IMR-90 (cell line): Measurements from ENCODE around the gene SUGCT. TPM values are rescaled to one million over a fixed set of nuclear protein-coding genes. Genes with fewer than 3 reads are reported as not detected.
A peak's percentile ranks its signal among the peaks of the same experiment; 100 is the strongest.

Experiments
- ATAC-seq: fragments of 200-7000 bp; cut with Tn5 transposase; 2 replicates; pipeline ENCODE4 v1.9.1; 2020; ENCODE audit warnings: low read depth, mild to moderate bottlenecking, moderate library complexity
- BruUV-seq: library from RNA; stranded (reverse); fragments of 400-500 nt; replicated peaks from 2 replicates; lab custom pipeline; 2021; lab: Mats Ljungman, UMichigan
- CTCF ChIA-PET: fragments of 300-600 bp; formaldehyde crosslinking; extraction: SDS; loops from one replicate; lab custom pipeline; 2021; ENCODE audit warnings: antibody characterized with exemption; lab: Yijun Ruan, JAX
- POLR2A ChIA-PET: fragments of 300-600 bp; sonication (Branson Sonifier 250); formaldehyde crosslinking; loops from one replicate; lab custom pipeline; 2022; ENCODE audit warnings: antibody characterized with exemption; ENCODE audit not compliant: unreplicated experiment; lab: Charles Lee
- DNase-seq: peaks from one replicate; pipeline ENCODE4 v3.0.0; 2013
- H2AFZ ChIP-seq: replicated peaks from 2 replicates; pipeline ENCODE3; 2013; ENCODE audit warnings: low read length, mild to moderate bottlenecking; ENCODE audit not compliant: poor library complexity
- H2AK5ac ChIP-seq: 2 replicates; pipeline ENCODE4 v1.6.1; 2013; ENCODE audit warnings: low read depth, low read length, inconsistent platforms
- H2AK9ac ChIP-seq: replicated peaks from 2 replicates; pipeline ENCODE3; 2013; ENCODE audit warnings: mild to moderate bottlenecking, low read depth, low read length, moderate library complexity; ENCODE audit not compliant: poor library complexity
- H2BK120ac ChIP-seq: 2 replicates; pipeline ENCODE4 v1.6.1; 2013; ENCODE audit warnings: low read depth, low read length, inconsistent platforms
- H2BK15ac ChIP-seq: 3 replicates; pipeline ENCODE4 v1.6.1; 2013; ENCODE audit warnings: low read depth, low read length, inconsistent platforms
- H2BK20ac ChIP-seq: 2 replicates; pipeline ENCODE4 v1.6.1; 2013; ENCODE audit warnings: low read depth, mild to moderate bottlenecking, inconsistent platforms, low read length, moderate library complexity
- H2BK5ac ChIP-seq: 2 replicates; pipeline ENCODE4 v1.6.1; 2013; ENCODE audit warnings: mild to moderate bottlenecking, low read depth, low read length, inconsistent platforms; ENCODE audit not compliant: poor library complexity, severe bottlenecking
- H3K14ac ChIP-seq: replicated peaks from 2 replicates; pipeline ENCODE4 v1.6.1; 2013; ENCODE audit warnings: low read depth, low read length, inconsistent platforms
- H3K18ac ChIP-seq: 2 replicates; pipeline ENCODE4 v1.6.1; 2013; ENCODE audit warnings: low read depth, low read length, control low read depth
- H3K23ac ChIP-seq: 2 replicates; pipeline ENCODE4 v1.6.1; 2013; ENCODE audit warnings: low read depth, low read length, inconsistent platforms
- H3K27ac ChIP-seq: 2 replicates; pipeline ENCODE4 v1.5.1; 2013; ENCODE audit warnings: mild to moderate bottlenecking, control low read depth, low read length; ENCODE audit not compliant: insufficient read depth
- H3K27me3 ChIP-seq: 2 replicates; pipeline ENCODE4 v1.6.1; 2013; ENCODE audit warnings: low read length; ENCODE audit not compliant: control insufficient read depth, insufficient read depth
- H3K36me3 ChIP-seq: 2 replicates; pipeline ENCODE4 v1.6.1; 2013; ENCODE audit warnings: low read length, mixed read lengths; ENCODE audit not compliant: control insufficient read depth, insufficient read depth
- H3K4ac ChIP-seq: 2 replicates; pipeline ENCODE4 v1.6.1; 2013; ENCODE audit warnings: low read depth, low read length, inconsistent platforms
- H3K4me1 ChIP-seq: 2 replicates; pipeline ENCODE4 v1.6.1; 2013; ENCODE audit warnings: low read length, mixed read lengths; ENCODE audit not compliant: control insufficient read depth, insufficient read depth
- H3K4me2 ChIP-seq: 2 replicates; pipeline ENCODE4 v1.6.1; 2013; ENCODE audit warnings: low read depth, mild to moderate bottlenecking, control low read depth, low read length, moderate library complexity
- H3K4me3 ChIP-seq: 2 replicates; pipeline ENCODE4 v1.5.1; 2013; ENCODE audit warnings: low read depth, mild to moderate bottlenecking, control low read depth, low read length, moderate library complexity; ENCODE audit not compliant: insufficient read depth
- H3K56ac ChIP-seq: 2 replicates; pipeline ENCODE4 v1.6.1; 2013; ENCODE audit warnings: low read length, inconsistent platforms; ENCODE audit not compliant: insufficient read depth; ENCODE audit errors: extremely low read depth
- H3K79me1 ChIP-seq, 2 experiments: 2 replicates each; pipeline ENCODE4 v1.6.1; 2013; ENCODE audit warnings: low read length in 2 of 2, inconsistent platforms in 1 of 2, low read depth in 1 of 2
- H3K9ac ChIP-seq: 2 replicates; pipeline ENCODE4 v1.6.1; 2013; ENCODE audit warnings: low read depth, low read length, control low read depth
- H3K9me1 ChIP-seq: 2 replicates; pipeline ENCODE4 v1.6.1; 2013; ENCODE audit warnings: low read length, inconsistent platforms; ENCODE audit not compliant: insufficient read depth
- H3K9me3 ChIP-seq: 2 replicates; pipeline ENCODE4 v1.6.1; 2013; ENCODE audit warnings: low read length; ENCODE audit not compliant: control insufficient read depth, insufficient read depth
- H4K20me1 ChIP-seq: 2 replicates; pipeline ENCODE4 v1.6.1; 2013; ENCODE audit warnings: low read length, inconsistent platforms; ENCODE audit not compliant: insufficient read depth
- H4K5ac ChIP-seq: 2 replicates; pipeline ENCODE4 v1.6.1; 2013; ENCODE audit warnings: mild to moderate bottlenecking, low read depth, low read length, control low read depth
- H4K8ac ChIP-seq, 2 experiments: 2 replicates each; pipeline ENCODE4 v1.6.1; 2013; ENCODE audit warnings: low read depth in 2 of 2, low read length in 2 of 2, control low read depth in 1 of 2, inconsistent platforms in 1 of 2
- H4K91ac ChIP-seq: 2 replicates; pipeline ENCODE4 v1.6.1; 2013; ENCODE audit warnings: low read depth, low read length, inconsistent platforms; ENCODE audit not compliant: insufficient read depth
- BHLHE40 ChIP-seq: fragments of 150-350 bp; IDR thresholded peaks from 2 replicates; pipeline ENCODE4 v1.6.1; 2016; ENCODE audit warnings: mild to moderate bottlenecking, low read depth, low read length
- CEBPB ChIP-seq: IDR thresholded peaks from 2 replicates; pipeline ENCODE4 v1.6.1; 2012; ENCODE audit warnings: low read depth, low read length, improper control_type of control experiment
- CHD1 ChIP-seq: IDR thresholded peaks from 2 replicates; pipeline ENCODE4 v1.6.1; 2012; ENCODE audit warnings: low read depth, low read length, improper control_type of control experiment
- CTCF ChIP-seq: conservative IDR thresholded peaks from 2 replicates; pipeline ENCODE4 v1.5.1; 2012; ENCODE audit warnings: mild to moderate bottlenecking, low read depth, low read length, improper control_type of control experiment
- FOS ChIP-seq: fragments of 150-350 bp; IDR thresholded peaks from 2 replicates; pipeline ENCODE4 v1.6.1; 2016; ENCODE audit warnings: low read depth, low read length
- MAZ ChIP-seq: IDR thresholded peaks from 2 replicates; pipeline ENCODE4 v1.6.1; 2012; ENCODE audit warnings: low read depth, mild to moderate bottlenecking, low read length, improper control_type of control experiment, moderate library complexity, borderline replicate concordance
- MXI1 ChIP-seq: IDR thresholded peaks from 2 replicates; pipeline ENCODE4 v1.6.1; 2012; ENCODE audit warnings: low read depth, mild to moderate bottlenecking, low read length, moderate library complexity, borderline replicate concordance
- NFE2L2 ChIP-seq: fragments of 150-350 bp; IDR thresholded peaks from 2 replicates; pipeline ENCODE4 v1.6.1; 2016; ENCODE audit warnings: low read depth, mild to moderate bottlenecking, low read length
- RAD21 ChIP-seq: IDR thresholded peaks from 2 replicates; pipeline ENCODE4 v1.6.1; 2012; ENCODE audit warnings: low read length, improper control_type of control experiment
- RCOR1 ChIP-seq: IDR thresholded peaks from 2 replicates; pipeline ENCODE4 v1.6.1; 2012; ENCODE audit warnings: mild to moderate bottlenecking, low read length, improper control_type of control experiment; ENCODE audit not compliant: insufficient replicate concordance
- RFX5 ChIP-seq: IDR thresholded peaks from 2 replicates; pipeline ENCODE4 v1.8.0; 2012; ENCODE audit warnings: low read depth, mild to moderate bottlenecking, low read length, moderate library complexity
- SMC3 ChIP-seq: fragments of 150-350 bp; IDR thresholded peaks from 2 replicates; pipeline ENCODE4 v1.6.1; 2016; ENCODE audit warnings: low read depth, mild to moderate bottlenecking, antibody characterized with exemption, low read length, moderate library complexity
- WGBS, 2 experiments: methylation state at CpG; one replicate each; pipeline versions ENCODE4 v1.1.5 to v1.1.7; 2013; ENCODE audit warnings: missing lambda C conversion rate in 2 of 2; ENCODE audit not compliant: insufficient read length in 1 of 2; ENCODE audit errors: extremely low coverage in 2 of 2; 5-methylcytosine and 5-hydroxymethylcytosine counted together
- dilution Hi-C: fragments of 300-500 bp; cut with HindIII; formaldehyde crosslinking; loops from one replicate; pipeline ENCODE4 v1.14.3; 2018; ENCODE audit warnings: low sequenced_read_pairs; ENCODE audit not compliant: unreplicated experiment
- in situ Hi-C: fragments of 300-500 bp; cut with MboI; formaldehyde crosslinking; loops from 3 replicates; pipeline ENCODE4 v1.14.3; 2019; ENCODE audit warnings: low sequenced_read_pairs, inconsistent platforms, mixed read lengths
- intact Hi-C: fragments of 100-400 bp; cut with micrococcal nuclease; formaldehyde crosslinking; loops from 2 replicates; pipeline ENCODE4 v1.10.0; 2022
- polyA plus RNA-seq, 3 experiments: library from polyadenylated mRNA; depleted of rRNA; stranded (reverse); fragments of >200 nt; gene quantifications; 2 replicates each; pipeline ENCODE4 v1.2.3, GENCODE V29; 2012; ENCODE audit warnings: low replicate concordance in 1 of 3
- total RNA-seq: library from RNA; depleted of rRNA; stranded (reverse); fragments of >200 nt; gene quantifications from 2 replicates; pipeline ENCODE4 v1.2.3, GENCODE V29; 2012
- TF ChIP-seq, protein P1 (sequence below): fragments of 150-350 bp; IDR thresholded peaks from 2 replicates; pipeline ENCODE4 v1.6.1; 2016; ENCODE audit warnings: low read depth, mild to moderate bottlenecking, low read length, moderate library complexity, borderline replicate concordance

Gene SUGCT
- total and polyA plus RNA-seq, 2 of the 4 experiments (the other 2 are of a cell fraction), result 5.9 to 8.3 TPM

GRCh38 chr7:40571796-40572195 is 437.0 kb downstream of the SUGCT start:
- no peaks in the 10 kb centered on the region for H3K27me3 ChIP-seq
- peak overlapping the region; percentile 38 for H2AFZ ChIP-seq
- H2BK120ac ChIP-seq, result peak overlapping the region; percentile 21; the same call in 1 of the 2 replicates
- peak overlapping the region; percentile 21 for H2BK5ac ChIP-seq
- no peak overlapping the region for H2AK9ac ChIP-seq
- no peak overlapping the region for H3K27ac ChIP-seq
- intact Hi-C loops (no loop called here), dilution Hi-C loops (no loop called here), in situ Hi-C loops (no loop called here)
- peak overlapping the region; percentile 56; the same call in 1 of the 2 replicates for H3K4me2 ChIP-seq
- no peak overlapping the region for H3K18ac ChIP-seq
- H3K36me3 ChIP-seq, result no peaks in the 10 kb centered on the region
- no peak overlapping the region for H3K56ac ChIP-seq
- peak overlapping the region; percentile 24 for H3K14ac ChIP-seq
- BruUV-seq, result no TSS peak
- H4K5ac ChIP-seq, result no peak overlapping the region
- peaks cover 4% of the 10 kb centered on the region; the same call in 1 of the 2 replicates for H3K4me1 ChIP-seq
- H4K91ac ChIP-seq, result no peak overlapping the region; the same call in 1 of the 2 replicates
- no peaks in the 10 kb centered on the region for H4K20me1 ChIP-seq
- H2BK15ac ChIP-seq, result no peak overlapping the region; the same call in 2 of the 3 replicates
- H3K79me1 ChIP-seq, result no peaks in the 10 kb centered on the region; a peak in 1 of 4 replicates
- H3K4me3 ChIP-seq, result no peak overlapping the region
- TF ChIP-seq FOS (no peak), SMC3 (no peak), CEBPB (no peak), MXI1 (no peak), RCOR1 (no peak), RFX5 (no peak), BHLHE40 (no peak), RAD21 (no peak), MAZ (no peak), CHD1 (no peak), NFE2L2 (no peak), CTCF (no peak)
- TF ChIP-seq, protein P1, sequence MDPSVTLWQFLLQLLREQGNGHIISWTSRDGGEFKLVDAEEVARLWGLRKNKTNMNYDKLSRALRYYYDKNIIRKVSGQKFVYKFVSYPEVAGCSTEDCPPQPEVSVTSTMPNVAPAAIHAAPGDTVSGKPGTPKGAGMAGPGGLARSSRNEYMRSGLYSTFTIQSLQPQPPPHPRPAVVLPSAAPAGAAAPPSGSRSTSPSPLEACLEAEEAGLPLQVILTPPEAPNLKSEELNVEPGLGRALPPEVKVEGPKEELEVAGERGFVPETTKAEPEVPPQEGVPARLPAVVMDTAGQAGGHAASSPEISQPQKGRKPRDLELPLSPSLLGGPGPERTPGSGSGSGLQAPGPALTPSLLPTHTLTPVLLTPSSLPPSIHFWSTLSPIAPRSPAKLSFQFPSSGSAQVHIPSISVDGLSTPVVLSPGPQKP, result no peak
- peak overlapping the region; percentile 44 for H3K4ac ChIP-seq
- CTCF ChIA-PET, result interaction anchor here (0.6 kb wide), 1 partner anchor 10 kb away, joined by 4 read pairs; no protein-coding TSS in a partner anchor
- H3K9me1 ChIP-seq, result peaks cover 13% of the 10 kb centered on the region; the same call in 1 of the 2 replicates
- 67% methylated on average over 1 of the region's 5 CpGs; no CpG with 5 or more reads in 1 of the 2 experiments for WGBS, 2 experiments
- POLR2A ChIA-PET, result no interaction called here
- H3K9ac ChIP-seq, result no peak overlapping the region
- H3K23ac ChIP-seq, result no peak overlapping the region
- ATAC-seq, result peak; percentile 74
- peak overlapping the region; percentile 20; the same call in 1 of the 2 replicates for H2AK5ac ChIP-seq
- peak; percentile 73 for DNase-seq
- peak overlapping the region; percentile 38 for H2BK20ac ChIP-seq
- H4K8ac ChIP-seq, result 0 out of 4 replicates have a peak overlapping the region, but pooled peaks of 1 of the 2 experiments have one; percentile 3
- H3K9me3 ChIP-seq, result no peaks in the 10 kb centered on the region; the same call in 1 of the 2 replicates
